Adrenal gland (tissue), 12 donors: Measurements from ENCODE around the gene PROM1. TPM values are rescaled to one million over a fixed set of nuclear protein-coding genes. Genes with fewer than 3 reads are reported as not detected.

Experiments used
- DNase-seq, 7 donors: peaks; one replicate each; pipeline ENCODE4 v3.0.0-alpha.2; 2019 to 2020
- H3K27ac ChIP-seq, 5 donors: fragments of 200-600 bp; sonication (generic) in 4 of 5; 1 replicate in 3 of 5; 2 replicates in 2 of 5; pipeline versions ENCODE4 v1.5.1 to v1.8.0; 2016 to 2020; ENCODE audit warnings: mild to moderate bottlenecking in 1 of 5
- H3K27me3 ChIP-seq: fragments of 200-600 bp; 2 replicates; pipeline ENCODE4 v1.8.0; 2021
- H3K36me3 ChIP-seq, 2 donors: fragments of 200-600 bp; replicated peaks in 1 of 2; 1 replicate in 1 of 2; 2 replicates in 1 of 2; pipeline versions ENCODE4 v1.5.1 to v1.8.0; 2018 to 2022
- H3K4me1 ChIP-seq, 2 donors: fragments of 200-600 bp; replicated peaks in 1 of 2; 1 replicate in 1 of 2; 2 replicates in 1 of 2; pipeline versions ENCODE4 v1.5.1 to v1.8.0; 2018 to 2021
- H3K4me3 ChIP-seq, 4 donors: fragments of 200-600 bp; sonication (generic) in 3 of 4; one replicate each; pipeline ENCODE4 v1.5.1; 2016 to 2018
- H3K9me3 ChIP-seq, 3 donors: fragments of 200-600 bp; sonication (generic) in 1 of 3; replicated peaks in 1 of 3; 1 replicate in 2 of 3; 2 replicates in 1 of 3; pipeline versions ENCODE4 v1.5.1 to v1.8.0; 2016 to 2021
- CTCF ChIP-seq, 6 experiments: fragments of 450-650 bp in 4 of 6; fragments of 200-600 bp in 2 of 6; sonication (generic) in 1 of 6; IDR thresholded peaks; 1 replicate in 5 of 6; 2 replicates in 1 of 6; pipeline versions ENCODE4 v1.5.1 to v1.8.0; 2016 to 2021; ENCODE audit warnings: antibody characterized with exemption in 6 of 6, mild to moderate bottlenecking in 2 of 6, moderate library complexity in 1 of 6
- POLR2A ChIP-seq, 2 donors: fragments of 450-650 bp; IDR thresholded peaks; one replicate each; pipeline ENCODE4 v1.6.1; 2017; ENCODE audit warnings: antibody characterized with exemption in 2 of 2, mild to moderate bottlenecking in 2 of 2, moderate library complexity in 1 of 2
- WGBS, 4 donors: extraction: QIAGEN DNeasy Blood & Tissue Kit in 2 of 4; methylation state at CpG; one replicate each; pipeline versions ENCODE4 v1.1.5 to v1.1.7; 2013 to 2017; 5-methylcytosine and 5-hydroxymethylcytosine counted together
- intact Hi-C, 2 donors: fragments of 100-400 bp; cut with DNase I; formaldehyde crosslinking; loops; one replicate each; pipeline versions ENCODE4 v1.14.1 to v1.15.0; 2022 to 2023
- polyA plus RNA-seq, 3 donors: library from polyadenylated mRNA; stranded (reverse); fragments of 200-250 nt in 2 of 3; fragments of 350-450 nt in 1 of 3; fragmentation: Illumina TruSeq in 1 of 3; extraction: RNeasy Lipid Tissue Mini Kit (QIAGEN cat#74804) in 1 of 3; gene quantifications; one replicate each; pipeline ENCODE4 v1.2.3, GENCODE V29; 2013 to 2014
- total RNA-seq, 9 donors: library from RNA; depleted of rRNA in 4 of 9; stranded (reverse); fragments of >200 nt in 4 of 9; fragments of 120-200 nt in 1 of 9; fragmentation: NEBNext Ultra II Directional in 1 of 9; extraction: Animal tissue kit (Norgen Biotek cat#: 25700) in 1 of 9; gene quantifications; one replicate each; pipeline versions ENCODE4 v1.1.0 to v1.2.4, GENCODE V29; 2013 to 2023
- donor health status: healthy with polysubstance abuse.
- donor health status: Bipolar disorder and iron deficiency.
- donor health status: DM: yes; HTN: yes; CAD: no.
- donor health status: DM: no; HTN: no; CAD: no.
- donor health status: DM: no; HTN: no; CAD: no.
- donor health status: DM: yes; HTN: yes; CAD: no.

The PROM1 gene
- total and polyA plus RNA-seq, 12 donors = 0.14 to 1.6 (median 0.39) TPM; not detected in 4

DNA sequence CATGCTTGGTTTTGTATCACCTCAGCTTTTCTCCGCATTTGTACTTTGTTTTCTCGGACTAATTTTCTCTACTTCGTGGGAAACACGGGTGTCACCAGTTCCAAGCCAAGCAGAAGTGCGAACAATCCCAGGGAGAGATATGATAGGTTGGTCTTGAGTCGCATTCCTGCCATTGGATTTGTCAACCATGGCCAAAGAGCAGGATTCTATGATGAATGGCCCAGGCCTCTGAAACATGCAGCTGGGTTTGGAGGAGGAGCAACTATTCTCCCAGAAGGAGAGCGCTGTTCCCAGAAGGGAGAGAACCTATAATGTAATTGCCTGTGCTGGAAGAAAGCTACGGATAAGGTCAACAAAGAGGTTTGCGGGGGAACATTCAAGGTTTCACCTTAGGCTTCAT is 135.0 kb downstream of the PROM1 start:
- WGBS, 4 donors = 72 to 95% (median 80%) methylated on average over 9 of the region's 9 CpGs
- intact Hi-C loops = no loop called here
- Histone ChIP-seq H3K27me3 (no peaks in the 10 kb centered on the region), H3K9me3 (no peaks in the 10 kb centered on the region), H3K4me3 (no peak overlapping the region), H3K4me1 (no peaks in the 10 kb centered on the region), H3K36me3 (no peaks in the 10 kb centered on the region), H3K27ac (no peak overlapping the region)
- no peak for DNase-seq
- TF ChIP-seq CTCF (IDR thresholded peaks at IDR 0.05) (no peak), POLR2A (IDR thresholded peaks at IDR 0.05) (no peak)

GRCh38 chr4:15947684-15948083 is 136.1 kb downstream of the PROM1 start:
- intact Hi-C loops = no loop called here
- Histone ChIP-seq H3K9me3 (no peaks in the 10 kb centered on the region), H3K27ac (no peak overlapping the region), H3K36me3 (no peaks in the 10 kb centered on the region), H3K4me1 (no peaks in the 10 kb centered on the region), H3K27me3 (no peaks in the 10 kb centered on the region), H3K4me3 (no peak overlapping the region)
- 71 to 88% (median 77%) methylated on average over 8 of the region's 8 CpGs for WGBS, 4 donors
- TF ChIP-seq POLR2A (IDR thresholded peaks at IDR 0.05) (no peak), CTCF (IDR thresholded peaks at IDR 0.05) (no peak)
- DNase-seq = no peak

DNA sequence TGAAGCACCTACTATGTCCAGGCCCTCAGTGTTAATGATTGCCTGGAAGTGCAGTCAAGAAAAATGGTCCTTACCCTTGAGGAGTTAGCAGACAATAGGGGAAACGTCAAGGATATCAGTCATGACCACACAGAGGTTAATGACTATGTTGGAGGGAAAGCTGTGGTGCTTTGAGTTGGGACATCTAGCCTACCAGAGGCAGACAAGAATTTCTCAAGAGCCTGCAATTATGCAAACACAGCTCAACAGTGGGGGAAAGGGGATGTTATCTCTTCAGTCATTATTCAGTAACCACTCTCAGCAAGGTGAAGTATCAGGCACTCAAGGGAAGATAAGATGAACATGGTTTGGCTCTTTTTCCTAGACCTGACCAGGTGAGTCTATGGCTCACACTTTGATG is 138.3 kb downstream of the PROM1 start:
- DNase-seq = no peak
- no peak overlapping the region for H3K27ac ChIP-seq
- no peaks in the 10 kb centered on the region for H3K36me3 ChIP-seq
- intact Hi-C loops = no loop called here
- no peaks in the 10 kb centered on the region for H3K4me1 ChIP-seq
- no peaks in the 10 kb centered on the region for H3K9me3 ChIP-seq
- H3K4me3 ChIP-seq = no peak overlapping the region
- no peak for TF ChIP-seq POLR2A (IDR thresholded peaks at IDR 0.05)
- no peak for TF ChIP-seq CTCF (IDR thresholded peaks at IDR 0.05)
- no peaks in the 10 kb centered on the region for H3K27me3 ChIP-seq
- WGBS, 4 donors = 41 to 85% (median 64%) methylated on average over 1 of the region's 1 CpG

GRCh38 chr4:15944895-15945294 is 138.9 kb downstream of the PROM1 start:
- Histone ChIP-seq H3K9me3 (no peaks in the 10 kb centered on the region), H3K27ac (no peak overlapping the region), H3K27me3 (no peaks in the 10 kb centered on the region), H3K4me3 (no peak overlapping the region), H3K4me1 (no peaks in the 10 kb centered on the region), H3K36me3 (no peaks in the 10 kb centered on the region)
- intact Hi-C loops = no loop called here
- DNase-seq = no peak
- WGBS, 4 donors = 82 to 88% (median 86%) methylated on average over 2 of the region's 2 CpGs
- TF ChIP-seq CTCF (IDR thresholded peaks at IDR 0.05) (no peak), POLR2A (IDR thresholded peaks at IDR 0.05) (no peak)
